ENCODE results near the gene NCL.
A peak's percentile ranks its signal among the peaks of the same experiment; 100 is the strongest.
"Not testable (repeated sequence)": the region's sequence is repeated elsewhere in the genome, so short reads cannot be mapped to it uniquely, and the experiment has no call there.

The NCL gene

DNA sequence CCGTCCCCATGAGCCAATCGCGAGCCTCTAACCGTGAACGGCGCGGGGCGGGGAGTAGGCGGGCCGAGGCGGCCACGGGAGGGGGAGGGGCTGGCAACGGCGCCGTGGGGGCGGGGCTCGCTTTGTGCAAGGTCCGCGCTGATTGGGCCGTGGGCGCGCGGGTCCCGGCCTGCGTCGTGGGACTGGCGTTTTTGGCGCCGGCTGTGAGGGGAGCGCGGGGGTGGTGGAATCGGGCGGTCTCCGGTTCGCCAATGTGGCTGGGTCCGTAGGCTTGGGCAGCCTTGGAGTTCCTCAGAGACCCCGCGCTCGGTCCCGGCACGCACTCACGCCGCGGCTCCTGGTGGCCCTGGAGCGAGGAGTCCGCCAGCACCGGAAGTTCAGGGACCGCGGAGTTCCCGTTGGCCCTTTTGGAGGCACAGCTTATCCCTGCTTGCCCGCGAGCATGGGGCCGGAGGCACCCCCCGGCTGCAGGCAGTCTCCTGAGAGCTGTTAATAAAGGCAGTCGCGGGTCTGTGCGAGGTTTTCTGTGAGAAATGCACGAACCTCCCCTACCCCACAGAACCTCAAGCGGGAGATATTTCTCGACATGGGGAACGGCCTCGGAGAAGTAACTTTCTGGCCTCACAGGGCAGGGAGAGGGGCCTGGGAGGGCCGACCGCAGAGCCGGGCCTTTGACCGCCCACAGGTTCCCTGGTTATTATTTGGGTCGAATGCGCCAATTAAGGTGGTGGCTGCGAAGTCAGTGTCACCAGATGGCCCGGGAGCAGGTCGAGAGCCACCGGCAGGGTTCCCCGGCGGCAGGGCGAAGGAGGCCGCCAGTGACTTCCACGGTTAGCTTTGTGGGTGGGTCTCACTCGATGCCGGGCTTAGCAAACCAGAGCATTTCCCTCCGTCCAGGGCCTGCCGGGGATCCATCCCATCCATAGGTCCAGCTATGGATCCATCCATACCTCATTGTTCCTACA lies 574 bp upstream of the NCL start:
- peak overlapping the region; percentile 75 for H3K4me3 ChIP-seq (ENCODE audit: low read depth, low read length)
- no peaks in the 10 kb centered on the region for H3K27me3 ChIP-seq
- no peaks in the 10 kb centered on the region for H3K9me3 ChIP-seq
- no peak for TF ChIP-seq CTCF (IDR thresholded peaks at IDR 0.05; ENCODE audit: low read depth, low read length)
- H3K4me1 ChIP-seq, result no peaks in the 10 kb centered on the region; the same call in 1 of the 2 replicates
- H3K36me3 ChIP-seq, result peaks cover 44% of the 10 kb centered on the region
- DNase-seq, result peak; percentile 99

DNA sequence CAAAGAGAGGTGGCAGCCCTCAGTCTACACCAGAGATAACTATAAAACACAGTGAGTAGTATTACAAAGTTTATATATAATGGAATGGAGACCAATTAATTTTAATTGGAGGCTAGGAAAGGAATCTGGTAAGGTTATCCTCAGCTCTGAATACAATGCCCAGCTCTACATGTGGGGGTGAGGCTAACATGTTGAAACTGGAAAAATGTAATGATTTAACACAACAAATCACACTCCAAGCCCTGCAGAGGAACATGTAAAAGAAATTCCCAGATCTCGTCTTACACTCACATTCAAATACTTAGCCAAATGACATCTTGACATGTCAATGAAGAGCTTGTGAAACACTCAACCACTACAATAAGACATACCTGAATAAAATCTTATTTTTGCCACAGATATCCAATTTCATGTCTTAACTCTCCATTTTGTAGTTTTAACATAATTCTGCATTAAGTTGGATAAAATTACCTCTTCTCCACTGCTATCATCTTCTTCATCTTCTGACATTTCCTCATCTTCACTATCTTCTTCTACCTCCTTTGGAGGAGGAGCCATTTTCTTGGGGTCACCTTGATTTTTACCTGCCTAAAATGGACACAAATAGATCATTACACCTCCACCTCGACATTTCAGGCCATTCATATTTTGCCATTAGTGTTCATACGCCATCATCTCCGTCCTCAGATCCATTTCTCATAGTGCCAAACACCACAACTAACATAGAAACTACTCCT lies 1.4 kb downstream of the NCL start:
- no peaks in the 10 kb centered on the region for H3K27me3 ChIP-seq
- no peaks in the 10 kb centered on the region for H3K9me3 ChIP-seq
- H3K4me1 ChIP-seq, result no peaks in the 10 kb centered on the region; the same call in 1 of the 2 replicates
- peak overlapping the region; percentile 75 for H3K4me3 ChIP-seq (ENCODE audit: low read depth, low read length)
- DNase-seq, result no peak
- TF ChIP-seq CTCF (IDR thresholded peaks at IDR 0.05; ENCODE audit: low read depth, low read length), result no peak
- H3K36me3 ChIP-seq, result peaks cover 63% of the 10 kb centered on the region

GRCh38 chr2:231461516-231461971 lies 2.7 kb downstream of the NCL start:
- H3K4me3 ChIP-seq (ENCODE audit: low read depth, low read length), result peak overlapping the region; percentile 75
- DNase-seq, result no peak
- no peaks in the 10 kb centered on the region for H3K27me3 ChIP-seq
- no peak for TF ChIP-seq CTCF (IDR thresholded peaks at IDR 0.05; ENCODE audit: low read depth, low read length)
- H3K4me1 ChIP-seq, result no peaks in the 10 kb centered on the region; the same call in 1 of the 2 replicates
- no peaks in the 10 kb centered on the region for H3K9me3 ChIP-seq
- peaks cover 77% of the 10 kb centered on the region for H3K36me3 ChIP-seq

DNA sequence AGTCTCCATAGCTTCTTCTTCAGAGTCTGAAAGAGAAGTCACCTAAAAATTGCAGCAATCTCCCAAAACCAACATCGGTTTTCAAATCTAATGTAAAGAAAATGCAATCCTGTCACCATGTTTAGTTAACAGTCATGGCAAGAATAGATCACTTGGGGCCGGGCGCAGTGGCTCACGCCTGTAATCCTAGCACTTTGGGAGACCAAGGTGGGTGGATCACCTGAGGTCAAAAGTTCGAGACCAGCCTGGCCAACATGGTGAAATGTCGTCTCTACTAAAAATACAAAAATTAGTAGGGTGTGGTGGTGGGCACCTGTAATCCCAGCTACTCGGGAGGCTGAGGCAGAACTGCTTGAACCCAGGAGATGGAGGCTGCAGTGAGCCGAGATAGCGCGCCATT lies 3.4 kb downstream of the NCL start:
- not testable (repeated sequence) for H3K4me1 ChIP-seq

GRCh38 chr2:231460073-231460835 lies 4.0 kb downstream of the NCL start:
- H3K4me1 ChIP-seq, result no peaks in the 10 kb centered on the region; the same call in 1 of the 2 replicates
- DNase-seq, result no peak
- no peaks in the 10 kb centered on the region for H3K9me3 ChIP-seq
- H3K27me3 ChIP-seq, result no peaks in the 10 kb centered on the region
- peaks cover 90% of the 10 kb centered on the region for H3K36me3 ChIP-seq
- TF ChIP-seq CTCF (IDR thresholded peaks at IDR 0.05; ENCODE audit: low read depth, low read length), result no peak
- no peak overlapping the region for H3K4me3 ChIP-seq (ENCODE audit: low read depth, low read length)

More for the DNA sequence above, 3.4 kb downstream of the NCL start:
- not testable (repeated sequence) for H3K4me3 ChIP-seq (ENCODE audit: low read depth, low read length); DNase-seq; H3K27me3 ChIP-seq; H3K9me3 ChIP-seq
- peaks cover 84% of the 10 kb centered on the region for H3K36me3 ChIP-seq

DNA sequence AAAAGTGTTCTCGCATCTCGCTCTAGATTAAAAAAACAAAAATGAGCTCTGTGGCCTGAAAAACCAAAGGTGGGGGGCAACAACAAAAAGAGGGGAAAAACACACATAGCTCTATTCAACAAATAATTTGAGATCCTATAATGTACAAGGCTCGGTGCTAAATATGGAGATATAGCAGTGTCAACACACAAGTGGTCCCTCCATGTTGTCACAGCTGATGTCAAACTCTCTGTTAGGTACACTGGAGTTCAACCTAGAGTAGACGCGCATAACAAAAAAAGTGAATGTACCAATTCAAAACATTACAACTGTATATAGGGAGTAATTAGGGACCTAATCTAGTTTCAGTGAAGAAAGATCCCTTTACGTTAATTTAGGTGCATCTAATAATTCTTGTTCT lies 5.9 kb downstream of the NCL start:
- Histone ChIP-seq H3K4me1 (peaks cover 5% of the 10 kb centered on the region), H3K36me3 (peaks cover 99% of the 10 kb centered on the region), H3K4me3 (ENCODE audit: low read depth, low read length) (no peak overlapping the region), H3K9me3 (no peaks in the 10 kb centered on the region), H3K27me3 (no peaks in the 10 kb centered on the region; the same call in 1 of the 2 replicates)
- DNase-seq, result no peak
- no peak for TF ChIP-seq CTCF (IDR thresholded peaks at IDR 0.05; ENCODE audit: low read depth, low read length)

All from BE2C (cell line).